Uterus (tissue), 2 donors: ENCODE measurements around the gene AZI2.

Source experiments
- POLR2A ChIP-seq, 2 donors: fragments of 450-650 bp; IDR thresholded peaks; one replicate each; pipeline ENCODE4 v1.6.1; 2016; ENCODE audit warnings: antibody characterized with exemption in 2 of 2, mild to moderate bottlenecking in 1 of 2, moderate library complexity in 1 of 2
- TF ChIP-seq, protein P1 (sequence below), 4 experiments: fragments of 200-600 bp in 2 of 4; fragments of 450-650 bp in 2 of 4; sonication (generic) in 2 of 4; IDR thresholded peaks; one replicate each; pipeline ENCODE4 v1.5.1; 2016 to 2019; ENCODE audit warnings: antibody characterized with exemption in 4 of 4, mild to moderate bottlenecking in 2 of 4, moderate library complexity in 1 of 4

DNA sequence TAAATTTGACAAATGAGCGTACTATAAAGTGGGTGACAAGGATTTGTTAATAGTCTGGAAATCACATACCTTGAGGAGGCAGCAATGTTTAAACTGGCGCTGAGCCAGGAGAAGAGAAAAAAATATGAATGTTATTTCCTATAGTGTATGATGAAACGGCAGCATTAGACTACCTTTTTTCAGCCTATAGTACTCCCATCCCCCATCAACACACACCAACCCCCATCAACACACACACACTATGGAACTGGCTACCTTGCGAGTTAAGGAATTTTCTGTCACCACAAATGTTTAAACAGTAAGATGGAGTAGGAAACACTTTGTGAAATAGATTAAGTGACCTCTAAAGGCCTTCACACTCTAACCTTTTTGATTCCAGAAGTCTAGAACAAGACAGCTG lies 46.9 kb downstream of the AZI2 start:
- TF ChIP-seq, protein P1, sequence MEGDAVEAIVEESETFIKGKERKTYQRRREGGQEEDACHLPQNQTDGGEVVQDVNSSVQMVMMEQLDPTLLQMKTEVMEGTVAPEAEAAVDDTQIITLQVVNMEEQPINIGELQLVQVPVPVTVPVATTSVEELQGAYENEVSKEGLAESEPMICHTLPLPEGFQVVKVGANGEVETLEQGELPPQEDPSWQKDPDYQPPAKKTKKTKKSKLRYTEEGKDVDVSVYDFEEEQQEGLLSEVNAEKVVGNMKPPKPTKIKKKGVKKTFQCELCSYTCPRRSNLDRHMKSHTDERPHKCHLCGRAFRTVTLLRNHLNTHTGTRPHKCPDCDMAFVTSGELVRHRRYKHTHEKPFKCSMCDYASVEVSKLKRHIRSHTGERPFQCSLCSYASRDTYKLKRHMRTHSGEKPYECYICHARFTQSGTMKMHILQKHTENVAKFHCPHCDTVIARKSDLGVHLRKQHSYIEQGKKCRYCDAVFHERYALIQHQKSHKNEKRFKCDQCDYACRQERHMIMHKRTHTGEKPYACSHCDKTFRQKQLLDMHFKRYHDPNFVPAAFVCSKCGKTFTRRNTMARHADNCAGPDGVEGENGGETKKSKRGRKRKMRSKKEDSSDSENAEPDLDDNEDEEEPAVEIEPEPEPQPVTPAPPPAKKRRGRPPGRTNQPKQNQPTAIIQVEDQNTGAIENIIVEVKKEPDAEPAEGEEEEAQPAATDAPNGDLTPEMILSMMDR (IDR thresholded peaks at IDR 0.05): no peak
- TF ChIP-seq POLR2A (IDR thresholded peaks at IDR 0.05): no peak
